GM21737 (cell line): ENCODE measurements around the gene AIFM2.
"Not testable (repeated sequence)": the region's sequence is repeated elsewhere in the genome, so short reads cannot be mapped to it uniquely, and the experiment has no call there.

Source experiments
- ATAC-seq: cut with Tn5 transposase; IDR thresholded peaks from one replicate; pipeline ENCODE4 v1.9.1; 2021; ENCODE audit warnings: mild to moderate bottlenecking, moderate library complexity; ENCODE audit not compliant: unreplicated experiment

Gene AIFM2

DNA sequence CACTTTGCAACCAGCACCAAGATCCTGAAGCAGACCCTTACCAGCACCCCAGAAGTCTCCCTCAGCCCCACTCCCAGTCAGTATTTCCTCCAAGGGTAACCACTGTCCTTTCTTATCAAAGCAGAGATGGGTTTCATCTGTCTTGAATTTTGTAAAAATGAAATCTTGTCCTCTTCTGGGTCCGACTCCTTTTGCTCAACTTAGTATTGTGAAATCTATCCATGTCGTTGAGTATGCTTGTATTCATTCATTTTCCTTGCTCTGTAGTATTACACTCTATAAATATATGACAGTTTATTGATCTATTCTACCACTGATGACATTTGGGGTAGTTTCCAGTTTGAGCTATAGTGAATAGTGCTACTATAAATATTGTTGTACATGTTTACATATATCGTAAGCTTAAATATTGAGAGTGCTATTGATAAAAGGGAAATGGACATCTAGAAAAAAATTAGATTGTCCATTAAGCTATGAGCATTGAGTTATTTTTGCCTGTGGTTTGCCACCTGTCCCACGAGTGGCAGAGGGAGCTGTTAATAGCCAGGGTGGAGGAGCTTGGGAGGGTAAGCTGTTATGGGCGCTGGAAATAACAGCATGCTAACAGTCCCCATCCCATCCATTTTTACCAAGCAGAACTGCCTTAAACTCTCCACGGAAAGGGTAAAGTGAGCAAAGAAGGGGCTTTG lies 36.5 kb downstream of the AIFM2 start:
- ATAC-seq = no peak

DNA sequence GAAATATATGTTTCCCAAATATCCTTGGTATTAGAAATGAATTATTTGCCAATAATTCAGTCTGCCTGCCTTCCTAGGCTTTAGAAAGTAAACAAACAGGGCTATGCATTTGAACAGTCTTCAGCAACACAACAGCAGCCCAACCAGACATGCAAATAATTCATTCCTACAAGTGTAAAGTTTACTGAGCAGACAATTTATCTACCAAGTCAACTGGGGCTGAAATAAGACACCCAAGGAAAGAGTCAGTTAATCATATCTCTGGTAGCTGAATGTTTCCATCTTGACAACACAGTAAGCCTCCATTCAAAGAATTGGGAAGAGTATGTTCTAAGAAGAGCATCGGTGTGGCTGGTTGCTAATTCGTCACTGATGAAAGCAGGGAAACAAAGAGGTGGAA lies 38.4 kb downstream of the AIFM2 start:
- ATAC-seq = no peak

DNA sequence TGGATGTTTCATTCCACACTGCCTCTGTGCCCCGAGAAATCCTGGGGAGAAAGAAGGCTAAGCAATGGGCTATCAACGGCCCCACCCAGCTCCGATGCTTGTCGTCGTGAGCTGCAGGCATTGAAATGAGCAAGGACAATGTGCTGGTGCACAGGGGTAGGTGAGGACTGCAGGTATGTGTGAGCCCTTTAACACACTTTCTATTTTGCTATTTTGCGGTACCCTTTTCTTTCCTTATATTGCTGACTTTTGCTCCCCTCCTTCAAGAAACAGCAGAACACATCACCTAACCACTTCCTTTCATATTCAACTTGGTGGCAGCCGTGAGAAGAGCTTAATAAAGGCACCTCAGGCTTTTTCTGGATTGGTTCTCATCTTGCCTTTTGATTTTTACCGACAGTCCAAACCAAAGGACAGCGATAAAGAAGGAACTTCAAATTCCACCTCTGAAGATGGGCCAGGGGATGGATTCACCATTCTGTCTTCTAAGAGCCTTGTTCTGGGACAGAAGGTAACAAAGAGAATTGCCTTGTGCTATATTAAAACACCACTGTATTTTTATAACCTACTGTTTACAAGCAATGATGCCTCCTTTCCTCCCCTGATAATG lies 39.2 kb downstream of the AIFM2 start:
- ATAC-seq = no peak

DNA sequence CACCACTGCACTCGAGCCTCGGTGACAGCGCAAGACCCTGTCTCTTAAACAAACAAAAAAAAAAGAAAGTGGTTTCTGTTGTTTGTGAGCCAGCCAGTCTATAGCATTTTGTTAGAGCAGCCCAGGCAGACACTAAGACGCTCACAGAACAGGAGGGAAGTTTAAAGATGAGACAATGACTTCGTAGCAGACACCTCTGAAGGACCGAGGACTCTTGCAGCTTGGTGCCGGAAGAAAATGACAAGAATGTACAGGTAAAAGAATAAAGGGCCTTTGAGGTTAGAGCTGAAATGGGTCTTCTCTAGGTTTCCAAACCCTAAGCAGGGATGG lies 40.3 kb downstream of the AIFM2 start:
- no peak for ATAC-seq

DNA sequence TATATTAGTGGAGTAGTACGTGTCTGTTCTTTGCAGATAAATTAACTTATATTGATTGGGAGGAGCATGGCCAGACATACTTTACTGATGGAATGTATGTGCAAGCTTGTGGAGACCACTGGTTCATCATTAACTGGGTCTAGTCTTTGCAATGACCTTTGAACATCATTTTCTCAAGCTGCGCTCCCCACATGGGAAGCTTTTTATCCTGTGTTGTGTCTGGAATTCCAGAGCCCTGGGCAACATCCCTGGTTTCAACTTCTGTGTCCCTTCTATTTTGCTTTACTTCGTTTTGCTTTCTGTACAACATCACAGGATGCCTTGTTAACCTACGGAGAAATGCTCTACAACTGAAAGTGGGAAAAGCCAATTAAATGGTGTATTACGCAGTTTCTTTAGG lies 41.7 kb downstream of the AIFM2 start:
- no peak for ATAC-seq

DNA sequence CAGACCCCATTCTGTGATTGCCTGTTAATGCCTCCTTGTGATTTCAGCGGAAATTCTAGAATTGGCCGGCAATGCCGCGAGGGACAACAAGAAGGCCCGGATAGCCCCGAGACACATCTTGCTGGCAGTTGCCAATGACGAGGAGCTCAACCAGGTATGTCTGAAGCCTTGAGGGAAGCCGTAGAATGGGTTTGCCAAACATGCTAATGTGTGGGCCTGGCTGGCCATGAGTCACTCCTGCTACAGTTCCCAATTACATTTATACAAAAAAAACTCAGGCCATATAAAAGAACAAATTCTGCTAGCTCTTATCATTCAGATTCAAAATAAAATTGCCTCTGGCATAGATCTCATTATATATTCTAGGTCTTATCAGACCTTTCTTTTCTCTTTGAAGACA lies 42.6 kb downstream of the AIFM2 start:
- no peak for ATAC-seq

DNA sequence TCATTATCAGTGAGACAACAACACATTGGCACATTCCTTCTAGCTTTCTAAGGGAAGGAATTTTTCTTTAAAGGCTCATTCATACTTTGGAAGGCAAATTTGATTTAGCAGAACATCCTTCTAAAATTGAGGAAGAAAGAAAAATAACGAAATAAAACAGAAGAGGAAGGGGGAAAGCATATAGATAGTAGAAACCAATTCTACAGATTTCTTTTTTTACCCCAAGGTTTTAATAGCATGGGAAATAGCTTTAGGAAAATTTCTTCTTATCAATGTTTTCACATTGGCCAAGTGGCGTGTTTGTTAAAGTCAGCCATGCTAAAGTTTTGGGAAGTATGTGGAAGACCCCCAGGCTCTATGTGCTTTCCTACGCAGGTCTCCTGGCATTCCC lies 44.3 kb downstream of the AIFM2 start:
- no peak for ATAC-seq

DNA sequence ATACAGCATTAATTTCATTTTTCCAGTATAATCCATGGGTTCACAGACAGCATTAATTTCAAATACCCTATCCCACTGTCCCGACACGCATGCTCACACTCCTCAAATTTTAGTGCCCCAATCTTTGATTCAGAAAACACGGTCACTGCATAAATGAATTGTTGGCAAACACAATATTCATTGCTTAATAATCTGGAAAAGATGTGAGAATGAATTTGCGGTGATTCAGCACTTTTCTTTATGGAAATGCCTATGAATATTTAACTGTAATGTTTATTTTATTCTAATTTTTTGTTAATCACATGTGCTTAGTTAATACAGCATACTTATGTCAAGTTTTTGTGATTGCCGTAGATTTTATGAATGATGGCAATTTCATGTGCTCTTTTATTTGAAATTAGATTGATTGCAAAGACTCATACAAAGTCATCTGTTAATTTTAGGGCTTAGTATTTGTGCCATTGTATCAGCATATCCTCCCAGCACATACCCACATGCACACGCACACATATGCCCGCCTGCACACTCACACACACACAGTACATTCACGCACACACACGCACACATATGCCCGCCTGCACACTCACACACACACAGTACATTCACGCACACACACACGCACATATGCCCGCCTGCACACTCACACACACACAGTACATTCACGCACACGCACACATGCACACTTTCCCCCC lies 44.9 kb downstream of the AIFM2 start:
- ATAC-seq = no peak

DNA sequence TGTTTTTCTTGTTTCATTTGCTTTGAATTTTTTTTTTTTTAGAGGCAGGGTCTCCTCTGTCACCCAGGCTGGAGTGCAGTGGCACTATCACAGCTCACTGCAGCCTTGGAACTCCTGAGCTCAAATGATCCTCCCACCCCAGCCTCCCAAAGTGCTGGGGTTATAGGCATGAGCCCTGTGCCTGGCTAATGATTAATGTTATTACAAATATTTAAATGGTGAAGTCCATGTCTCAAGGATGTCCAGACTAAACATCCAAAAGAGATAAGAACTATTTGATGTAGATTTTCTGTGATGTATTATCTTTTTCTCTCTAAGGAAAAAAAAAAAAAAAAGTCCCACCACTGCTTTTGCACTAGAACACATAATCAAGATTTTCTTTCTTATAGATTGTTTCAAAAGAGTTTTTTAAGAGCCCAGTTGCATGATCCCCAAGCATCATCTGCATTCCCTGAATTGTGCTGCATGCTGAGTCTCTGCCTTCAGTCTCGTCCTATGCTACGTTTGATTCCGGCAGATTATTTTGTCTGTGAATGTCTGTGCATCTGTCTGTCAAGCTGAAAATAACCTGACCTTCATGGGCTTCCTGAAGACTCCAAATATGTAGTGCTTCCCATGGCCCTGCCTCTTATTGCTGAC lies 46.5 kb downstream of the AIFM2 start:
- ATAC-seq = no peak

DNA sequence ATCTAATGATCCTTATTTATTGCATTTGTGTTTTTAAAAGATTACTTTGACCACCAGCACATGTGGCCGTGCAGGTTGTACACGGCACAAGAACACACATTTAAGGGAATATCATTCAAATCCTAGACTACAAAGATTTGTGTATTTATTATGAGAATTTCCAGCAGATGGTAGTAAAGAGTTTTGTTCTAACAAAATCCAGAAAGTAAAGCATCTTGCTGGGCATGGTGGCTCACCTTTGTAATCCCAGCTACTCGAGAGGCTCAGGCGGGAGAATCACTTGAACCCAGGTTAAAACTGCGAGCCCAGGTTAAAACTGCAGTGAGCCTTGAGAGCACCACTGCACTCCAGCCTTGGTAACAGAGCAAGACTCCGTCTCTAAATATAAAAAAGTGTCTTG lies 48.4 kb downstream of the AIFM2 start:
- ATAC-seq = no peak

DNA sequence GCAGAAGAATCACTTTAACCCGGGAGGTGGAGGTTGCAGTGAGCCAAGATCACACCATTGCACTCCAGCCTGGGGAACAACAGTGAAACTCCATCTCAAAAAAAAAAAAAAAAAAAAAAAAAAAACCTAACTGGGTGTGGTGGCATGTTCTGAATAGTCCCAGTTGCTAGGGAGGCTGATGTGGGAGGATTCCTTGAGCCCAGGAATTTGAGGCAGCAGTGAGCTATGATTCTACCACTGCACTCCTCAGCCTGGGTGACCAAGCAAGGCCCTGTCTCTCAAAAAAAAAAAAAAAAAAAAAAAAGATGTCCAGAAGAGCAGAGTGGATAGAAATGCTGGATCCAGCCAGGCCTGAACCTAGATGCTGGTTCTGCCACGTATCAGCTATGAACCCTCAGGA lies 51.8 kb downstream of the AIFM2 start:
- not testable (repeated sequence) for ATAC-seq

DNA sequence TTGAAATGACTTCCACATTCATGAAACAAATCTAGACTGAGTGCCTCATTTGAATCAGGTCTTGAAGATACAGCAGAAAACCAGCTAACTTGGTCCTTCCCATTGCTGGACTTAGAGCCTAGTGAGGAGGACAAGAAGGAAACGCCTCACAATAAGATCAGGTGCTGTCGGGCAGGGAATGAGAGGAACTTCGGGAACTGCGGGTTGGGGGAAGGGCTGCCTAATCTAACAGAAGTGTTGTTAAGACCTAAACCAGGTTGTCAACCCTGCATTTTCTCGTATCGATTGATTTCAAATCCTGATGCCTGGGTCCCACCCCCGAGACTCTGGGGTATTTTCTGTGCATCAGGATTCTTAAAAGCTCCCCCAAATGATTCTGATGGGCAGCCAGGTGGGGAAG lies 53.7 kb downstream of the AIFM2 start:
- no peak for ATAC-seq

DNA sequence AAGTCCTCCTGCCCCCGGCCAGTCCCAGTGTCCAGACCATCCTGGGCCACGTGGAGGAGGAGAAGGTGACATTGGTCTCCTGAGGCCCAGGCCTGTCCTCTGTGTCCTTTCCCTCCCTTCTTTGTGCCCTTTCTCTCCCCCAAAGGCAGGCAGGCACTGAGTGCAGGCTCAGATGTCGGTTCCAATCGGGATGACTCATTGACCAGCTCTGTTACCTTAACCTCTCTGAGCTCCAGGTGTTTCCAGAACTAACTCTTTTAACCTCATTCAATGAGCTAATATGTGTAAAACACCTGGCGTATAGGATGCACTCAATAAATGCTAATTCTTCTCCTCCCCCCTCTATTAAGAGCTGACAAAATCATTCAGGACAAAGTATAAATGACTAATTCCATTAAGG lies 54.3 kb downstream of the AIFM2 start:
- no peak for ATAC-seq

DNA sequence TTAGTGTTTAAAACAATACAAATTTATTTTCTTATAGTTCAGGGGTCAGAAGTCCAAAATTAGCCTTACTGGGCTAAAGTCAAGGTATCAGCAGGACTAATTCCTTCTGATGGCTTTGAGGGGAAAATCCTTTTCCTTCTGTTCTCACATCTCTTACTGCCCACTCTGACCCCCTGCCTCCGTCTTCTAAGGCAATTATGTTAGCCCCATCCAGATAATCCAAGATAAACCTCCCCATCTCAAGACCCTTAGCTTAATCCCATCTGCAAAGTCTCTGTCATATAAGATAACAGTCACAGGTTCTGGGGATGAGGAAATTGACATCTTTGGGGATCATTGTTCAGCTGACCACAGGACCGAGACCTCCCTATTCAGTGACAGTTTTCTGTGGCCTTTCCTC lies 57.7 kb downstream of the AIFM2 start:
- no peak for ATAC-seq

DNA sequence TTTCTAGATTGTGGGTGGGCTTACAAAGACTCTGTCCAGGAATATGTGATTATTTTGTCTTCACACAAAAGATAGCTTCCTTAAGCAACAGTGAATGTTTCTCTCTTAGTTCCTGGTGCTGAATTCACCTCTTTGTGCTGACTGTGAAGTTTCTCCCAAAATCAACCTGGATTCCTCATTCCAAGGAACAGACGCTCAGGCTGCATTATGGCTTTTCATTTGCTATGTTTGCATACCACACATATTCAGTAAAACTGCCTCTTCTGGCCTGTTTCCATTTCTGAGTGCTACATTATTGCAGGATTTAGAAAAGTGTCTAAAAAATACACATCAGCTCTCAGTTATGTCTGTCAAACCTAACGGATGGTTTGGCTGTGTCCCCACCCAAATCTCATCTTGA lies 58.5 kb downstream of the AIFM2 start:
- no peak for ATAC-seq

DNA sequence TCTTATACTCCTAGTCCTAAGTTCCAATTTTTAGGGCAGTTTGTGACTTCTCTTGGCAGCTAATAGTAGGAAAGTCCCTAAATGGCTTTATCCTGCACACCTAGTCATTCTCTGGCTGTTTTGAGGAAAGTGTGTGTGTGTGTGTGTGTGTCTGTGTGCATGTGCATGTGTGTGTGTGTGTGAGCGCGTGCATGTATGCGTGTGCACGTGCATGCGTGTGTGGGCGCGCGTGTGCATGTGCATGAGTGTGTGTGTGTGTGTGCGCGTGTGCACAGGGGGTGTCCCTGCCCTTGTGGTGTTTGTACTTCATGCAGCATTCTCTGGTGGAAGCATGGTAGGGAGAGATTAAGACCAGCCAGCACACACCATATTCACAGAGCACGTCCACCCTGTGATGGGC lies 61.8 kb downstream of the AIFM2 start:
- ATAC-seq = no peak

DNA sequence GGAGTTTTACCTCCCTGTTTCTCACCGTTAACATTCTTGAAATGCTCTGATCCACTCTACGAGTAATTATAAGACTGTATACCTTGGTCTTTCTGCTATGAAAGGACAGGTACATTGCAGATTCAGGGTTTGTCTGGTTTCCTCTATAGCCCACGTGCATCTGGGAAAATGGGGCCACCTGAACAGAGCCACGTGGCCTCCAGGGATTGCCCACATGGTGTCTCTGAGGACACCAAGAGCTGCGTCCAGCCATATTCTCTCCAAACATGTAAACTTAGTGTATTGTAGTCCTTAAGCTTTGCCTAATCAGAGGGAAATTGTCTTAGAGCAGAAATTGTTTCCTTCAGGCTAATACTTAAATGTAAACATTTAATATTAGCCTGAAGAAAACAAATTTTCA lies 63.3 kb downstream of the AIFM2 start:
- no peak for ATAC-seq

DNA sequence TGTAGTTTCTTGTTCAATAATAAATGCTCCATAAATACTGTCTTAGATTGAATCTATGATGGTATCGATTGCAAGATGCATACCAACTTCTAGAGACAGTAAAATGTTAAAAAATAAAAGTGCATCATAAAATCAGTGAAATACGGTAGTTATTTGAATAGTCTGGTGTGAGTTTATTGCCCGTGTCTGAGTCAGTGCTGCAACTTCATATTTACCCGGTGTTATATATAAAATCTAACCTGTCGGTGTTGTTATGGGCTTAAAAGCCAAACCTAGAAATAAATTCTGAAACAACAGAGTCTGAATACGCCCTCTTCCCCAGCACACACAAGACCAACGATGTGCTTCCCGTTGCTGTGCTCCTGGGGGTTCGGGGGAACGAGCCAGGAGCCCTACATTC lies 63.7 kb downstream of the AIFM2 start:
- no peak for ATAC-seq

DNA sequence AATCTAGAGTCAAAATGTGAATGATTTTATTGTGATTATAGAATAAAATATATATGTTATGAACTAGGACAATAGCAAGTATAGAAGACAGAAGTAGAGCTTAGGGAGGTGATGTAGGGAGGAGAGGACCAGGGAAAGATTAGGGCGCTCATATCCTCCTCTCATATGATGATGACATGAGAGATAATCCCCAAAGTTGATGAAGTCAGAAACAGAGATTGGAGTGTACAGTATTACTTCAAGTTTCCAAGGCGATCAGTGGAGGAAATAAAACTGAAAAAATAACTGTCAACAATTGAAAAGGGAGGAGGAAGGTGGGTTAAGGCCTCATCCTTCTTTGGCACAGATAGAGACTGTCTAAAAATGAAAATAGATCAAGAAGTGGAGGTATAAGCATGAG lies 65.0 kb downstream of the AIFM2 start:
- no peak for ATAC-seq

DNA sequence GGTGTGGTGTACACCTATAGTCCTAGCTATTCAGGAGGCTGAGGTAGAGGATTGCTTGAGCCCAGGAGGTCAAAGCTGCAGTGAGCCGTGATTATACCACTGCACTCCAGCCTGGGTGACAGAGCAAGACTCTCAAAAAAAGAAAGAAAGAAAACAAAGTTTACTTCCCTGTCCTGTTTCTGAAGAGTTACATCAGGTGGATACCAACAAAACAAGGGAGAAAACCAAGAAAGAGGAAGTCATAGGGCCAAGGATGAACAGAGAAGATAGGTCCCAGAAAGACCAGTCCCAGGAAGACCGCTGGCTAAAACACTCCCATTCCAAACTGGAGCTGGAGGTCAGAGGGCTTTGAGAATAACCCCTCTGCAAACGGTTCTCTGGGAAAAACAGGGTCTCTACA lies 66.4 kb downstream of the AIFM2 start:
- no peak for ATAC-seq

DNA sequence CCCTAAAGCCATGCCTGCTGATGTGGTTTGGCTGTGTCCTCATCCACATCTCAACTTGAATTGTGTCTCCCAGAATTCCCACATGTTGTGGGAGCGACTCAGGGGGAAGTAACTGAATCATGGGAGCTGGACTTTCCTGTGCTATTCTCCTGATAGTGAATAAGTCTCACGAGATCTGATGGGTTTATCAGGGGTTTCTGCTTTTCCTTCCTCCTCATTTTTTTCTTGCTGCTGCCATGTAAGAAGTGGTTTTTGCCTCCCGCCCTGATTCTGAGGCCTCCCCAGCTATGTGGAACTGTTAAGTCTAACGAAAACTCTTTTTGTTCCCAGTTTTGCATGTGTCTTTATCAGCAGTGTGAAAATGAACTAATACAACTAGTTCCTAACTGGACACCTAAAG lies 68.1 kb downstream of the AIFM2 start:
- ATAC-seq = no peak

DNA sequence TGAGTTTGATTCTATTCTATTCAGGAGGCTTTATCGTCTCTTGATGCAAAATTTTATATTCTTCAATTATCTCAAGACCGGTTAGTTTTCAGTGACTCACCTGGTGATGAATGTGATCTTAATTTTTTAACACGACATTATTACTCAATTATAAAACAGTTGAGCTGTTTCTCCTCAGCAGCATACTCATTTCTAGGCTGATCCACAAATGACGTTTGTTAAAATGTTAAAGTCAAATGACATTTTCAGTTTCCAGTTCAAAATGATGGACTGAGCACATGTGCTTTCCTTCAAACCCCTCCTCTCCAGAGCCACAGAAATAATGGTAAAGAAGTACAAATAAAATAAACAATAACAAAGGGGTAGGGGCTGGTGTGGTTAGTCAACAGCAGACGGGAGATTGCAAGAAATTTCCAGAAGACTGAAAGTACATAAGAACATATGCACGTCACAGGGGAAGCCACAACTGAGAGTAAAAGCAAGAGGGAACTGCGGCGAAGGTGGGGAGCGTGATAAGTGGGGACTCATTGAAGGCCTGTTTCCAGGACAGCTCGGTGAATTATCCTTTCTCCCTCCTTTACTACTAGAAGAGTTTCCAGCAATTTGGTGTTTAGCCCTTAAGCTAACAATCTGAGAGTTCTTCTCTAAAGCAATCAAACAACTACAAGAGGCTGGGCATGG lies 69.1 kb downstream of the AIFM2 start:
- ATAC-seq = no peak
